Measurements from ENCODE around the gene UBA1.
"Not testable (repeated sequence)": the region's sequence is repeated elsewhere in the genome, so short reads cannot be mapped to it uniquely, and the experiment has no call there.

UBA1 gene

DNA sequence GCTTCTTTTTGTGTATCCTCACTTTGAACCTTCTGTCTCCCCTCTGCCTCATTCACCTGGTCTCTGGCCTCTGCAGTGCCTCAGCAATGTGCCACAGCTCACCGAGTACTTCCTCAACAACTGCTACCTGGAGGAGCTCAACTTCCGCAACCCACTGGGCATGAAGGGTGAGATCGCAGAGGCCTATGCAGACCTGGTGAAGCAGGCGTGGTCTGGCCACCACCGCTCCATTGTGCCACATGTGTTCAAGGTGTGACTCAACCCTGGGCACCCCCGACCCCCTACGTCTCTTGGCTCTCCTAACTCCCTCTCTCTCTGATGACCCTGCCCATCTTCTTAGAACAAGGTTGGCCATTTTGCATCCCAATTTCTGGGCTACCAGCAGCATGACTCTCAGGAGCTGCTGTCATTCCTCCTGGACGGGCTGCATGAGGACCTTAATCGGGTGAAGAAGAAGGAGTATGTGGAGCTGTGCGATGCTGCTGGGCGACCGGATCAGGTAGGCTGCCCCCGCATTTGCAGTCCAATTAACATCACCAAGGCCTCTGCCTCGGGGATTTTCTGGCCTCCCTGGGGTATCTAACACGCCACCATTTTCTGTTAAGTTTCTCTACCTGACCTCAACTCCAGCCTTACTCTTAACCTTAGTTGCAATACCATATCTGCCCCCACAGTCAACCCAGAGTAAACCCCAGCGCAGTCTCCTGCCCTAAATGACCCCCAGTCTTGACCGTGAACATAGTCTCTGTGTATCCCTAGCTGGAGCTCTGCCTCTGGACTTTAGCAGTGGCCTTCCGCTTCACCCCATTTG is 47.8 kb downstream of the UBA1 start:
- no peak for TF ChIP-seq POU2F2 (IDR thresholded peaks at IDR 0.05; ENCODE audit: low read depth, low read length)
- no peak for TF ChIP-seq TAF1 (IDR thresholded peaks at IDR 0.05; ENCODE audit: low read depth, low read length)
- no peak for TF ChIP-seq PAX5 (IDR thresholded peaks at IDR 0.05; ENCODE audit: insufficient read depth, low read length, severe bottlenecking)
- no peak for TF ChIP-seq SPI1 (IDR thresholded peaks at IDR 0.05; ENCODE audit: low read depth, low read length)
- no peak for TF ChIP-seq POLR2A (IDR thresholded peaks at IDR 0.05; ENCODE audit: low read depth, low read length)
- no peak for TF ChIP-seq POLR2AphosphoS5 (IDR thresholded peaks at IDR 0.05; ENCODE audit: low read depth, low read length)
- FAIRE-seq = no peak
- DNase-seq (ENCODE audit: insufficient read length, low spot score) = no peak

DNA sequence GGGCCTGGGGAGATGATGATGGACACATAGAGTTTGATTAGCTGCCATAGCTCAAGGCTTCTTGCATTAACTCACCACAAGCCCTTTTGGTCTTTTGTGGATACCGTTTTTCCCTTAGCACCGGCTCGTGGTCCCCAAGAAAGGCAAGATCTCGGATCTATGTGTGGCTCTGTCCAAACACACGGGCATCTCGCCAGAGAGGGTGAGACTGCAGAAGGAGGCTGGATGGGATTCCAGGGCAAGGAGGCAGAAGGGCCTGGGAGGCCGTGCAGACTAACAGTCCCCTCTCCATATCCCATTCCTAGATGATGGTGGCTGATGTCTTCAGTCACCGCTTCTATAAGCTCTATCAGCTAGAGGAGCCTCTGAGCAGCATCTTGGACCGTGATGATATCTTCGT is 48.7 kb downstream of the UBA1 start:
- DNase-seq (ENCODE audit: insufficient read length, low spot score) = no peak
- TF ChIP-seq SPI1 (IDR thresholded peaks at IDR 0.05; ENCODE audit: low read depth, low read length) (no peak), PAX5 (IDR thresholded peaks at IDR 0.05; ENCODE audit: insufficient read depth, low read length, severe bottlenecking) (no peak)
- no peak for FAIRE-seq

DNA sequence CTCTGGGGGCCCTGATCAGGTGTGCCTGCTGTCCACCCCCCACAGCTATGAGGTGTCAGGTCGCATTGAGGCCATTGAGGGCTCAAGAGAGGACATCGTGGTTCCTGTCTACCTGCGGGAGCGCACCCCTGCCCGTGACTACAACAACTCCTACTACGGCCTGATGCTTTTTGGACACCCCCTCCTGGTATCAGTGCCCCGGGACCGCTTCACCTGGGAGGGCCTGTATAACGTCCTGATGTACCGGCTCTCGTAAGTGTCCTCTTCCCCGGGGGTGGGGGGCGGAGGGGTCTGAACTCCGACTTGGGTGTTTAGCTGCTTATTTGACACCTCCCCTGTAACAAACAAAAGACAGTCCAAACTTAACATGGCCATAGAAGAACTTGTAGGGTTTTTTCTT is 49.7 kb downstream of the UBA1 start:
- DNase-seq (ENCODE audit: insufficient read length, low spot score) (no peak), FAIRE-seq (no peak)
- no peak for TF ChIP-seq PAX5 (IDR thresholded peaks at IDR 0.05; ENCODE audit: insufficient read depth, low read length, severe bottlenecking)
- no peak for TF ChIP-seq SPI1 (IDR thresholded peaks at IDR 0.05; ENCODE audit: low read depth, low read length)
- no peak for TF ChIP-seq TAF1 (IDR thresholded peaks at IDR 0.05; ENCODE audit: low read depth, low read length)
- no peak for TF ChIP-seq POU2F2 (IDR thresholded peaks at IDR 0.05; ENCODE audit: low read depth, low read length)
- no peak for TF ChIP-seq POLR2A (IDR thresholded peaks at IDR 0.05; ENCODE audit: low read depth, low read length)
- TF ChIP-seq POLR2AphosphoS5 (IDR thresholded peaks at IDR 0.05; ENCODE audit: low read depth, low read length) = no peak

DNA sequence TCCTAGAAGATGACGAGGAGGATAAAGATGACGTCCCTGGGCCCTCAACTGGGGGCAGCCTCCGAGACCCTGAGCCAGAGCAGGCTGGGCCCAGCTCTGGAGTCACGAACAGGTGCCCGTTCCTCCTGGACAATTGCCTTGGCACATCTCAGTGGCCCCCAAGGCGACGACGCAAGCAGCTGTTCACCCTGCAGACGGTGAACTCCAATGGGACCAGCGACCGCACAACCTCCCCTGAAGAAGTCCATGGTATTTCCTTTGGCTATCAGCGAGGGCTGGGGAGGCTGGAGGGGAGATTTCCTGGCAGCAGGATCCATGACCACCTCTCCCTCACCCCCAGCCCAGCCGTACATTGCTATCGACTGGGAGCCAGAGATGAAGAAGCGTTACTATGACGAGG is 51.0 kb downstream of the UBA1 start:
- FAIRE-seq = no peak
- TF ChIP-seq POLR2A (IDR thresholded peaks at IDR 0.05; ENCODE audit: low read depth, low read length) = no peak
- TF ChIP-seq TAF1 (IDR thresholded peaks at IDR 0.05; ENCODE audit: low read depth, low read length) = no peak
- TF ChIP-seq POU2F2 (IDR thresholded peaks at IDR 0.05; ENCODE audit: low read depth, low read length) = no peak
- no peak for TF ChIP-seq PAX5 (IDR thresholded peaks at IDR 0.05; ENCODE audit: insufficient read depth, low read length, severe bottlenecking)
- TF ChIP-seq POLR2AphosphoS5 (IDR thresholded peaks at IDR 0.05; ENCODE audit: low read depth, low read length) = no peak
- no peak for TF ChIP-seq SPI1 (IDR thresholded peaks at IDR 0.05; ENCODE audit: low read depth, low read length)
- no peak for DNase-seq (ENCODE audit: insufficient read length, low spot score)

DNA sequence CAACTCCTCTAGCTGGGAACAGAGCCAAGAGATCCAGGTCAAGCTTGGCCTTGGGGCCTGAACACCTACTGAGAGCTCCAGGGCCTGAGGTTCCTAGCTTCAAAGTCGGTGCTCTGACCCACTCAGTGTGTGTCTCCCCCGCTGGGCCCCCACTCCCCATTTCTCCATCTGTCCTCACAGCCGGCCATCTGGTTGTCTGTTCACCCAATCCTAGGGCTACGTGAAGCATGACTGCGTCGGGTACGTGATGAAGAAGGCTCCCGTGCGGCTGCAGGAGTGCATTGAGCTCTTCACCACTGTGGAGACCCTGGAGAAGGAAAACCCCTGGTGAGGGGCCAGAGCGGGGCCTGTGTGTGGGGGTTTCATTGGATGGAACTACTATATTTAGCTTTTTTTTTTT is 51.5 kb downstream of the UBA1 start:
- FAIRE-seq = no peak
- DNase-seq (ENCODE audit: insufficient read length, low spot score) = no peak
- TF ChIP-seq POLR2AphosphoS5 (IDR thresholded peaks at IDR 0.05; ENCODE audit: low read depth, low read length) (no peak), POLR2A (IDR thresholded peaks at IDR 0.05; ENCODE audit: low read depth, low read length) (no peak), SPI1 (IDR thresholded peaks at IDR 0.05; ENCODE audit: low read depth, low read length) (no peak), PAX5 (IDR thresholded peaks at IDR 0.05; ENCODE audit: insufficient read depth, low read length, severe bottlenecking) (no peak), TAF1 (IDR thresholded peaks at IDR 0.05; ENCODE audit: low read depth, low read length) (no peak), POU2F2 (IDR thresholded peaks at IDR 0.05; ENCODE audit: low read depth, low read length) (no peak)

DNA sequence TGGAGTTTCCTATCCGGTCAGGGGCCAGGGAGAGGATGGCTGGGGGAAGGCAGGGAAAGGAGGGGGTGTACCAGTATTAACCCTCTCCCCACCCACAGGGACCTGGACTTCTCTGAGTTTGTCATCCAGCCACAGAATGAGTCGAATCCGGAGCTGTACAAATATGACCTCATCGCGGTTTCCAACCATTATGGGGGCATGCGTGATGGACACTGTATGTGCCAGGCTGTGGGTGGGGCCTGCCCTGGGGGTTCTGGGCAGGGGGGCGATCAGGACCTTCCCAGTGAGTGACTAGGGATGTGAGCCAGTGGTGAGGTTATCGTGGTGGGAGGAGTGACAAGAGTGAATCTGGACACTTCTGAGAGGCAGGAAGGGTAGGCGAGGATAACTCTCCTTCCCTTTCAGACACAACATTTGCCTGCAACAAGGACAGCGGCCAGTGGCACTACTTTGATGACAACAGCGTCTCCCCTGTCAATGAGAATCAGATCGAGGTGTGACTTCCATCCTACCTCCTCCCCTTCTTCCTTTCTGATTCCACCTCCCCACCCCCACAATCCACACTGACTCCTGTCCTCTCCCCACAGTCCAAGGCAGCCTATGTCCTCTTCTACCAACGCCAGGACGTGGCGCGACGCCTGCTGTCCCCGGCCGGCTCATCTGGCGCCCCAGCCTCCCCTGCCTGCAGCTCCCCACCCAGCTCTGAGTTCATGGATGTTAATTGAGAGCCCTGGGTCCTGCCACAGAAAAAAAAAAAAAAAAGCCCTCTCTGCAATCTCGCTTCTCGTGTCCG is 53.8 kb downstream of the UBA1 start:
- TF ChIP-seq POLR2A (IDR thresholded peaks at IDR 0.05; ENCODE audit: low read depth, low read length) (no peak), TAF1 (IDR thresholded peaks at IDR 0.05; ENCODE audit: low read depth, low read length) (no peak), PAX5 (IDR thresholded peaks at IDR 0.05; ENCODE audit: insufficient read depth, low read length, severe bottlenecking) (no peak), POU2F2 (IDR thresholded peaks at IDR 0.05; ENCODE audit: low read depth, low read length) (no peak), SPI1 (IDR thresholded peaks at IDR 0.05; ENCODE audit: low read depth, low read length) (no peak)
- FAIRE-seq = no peak
- no peak for DNase-seq (ENCODE audit: insufficient read length, low spot score)

DNA sequence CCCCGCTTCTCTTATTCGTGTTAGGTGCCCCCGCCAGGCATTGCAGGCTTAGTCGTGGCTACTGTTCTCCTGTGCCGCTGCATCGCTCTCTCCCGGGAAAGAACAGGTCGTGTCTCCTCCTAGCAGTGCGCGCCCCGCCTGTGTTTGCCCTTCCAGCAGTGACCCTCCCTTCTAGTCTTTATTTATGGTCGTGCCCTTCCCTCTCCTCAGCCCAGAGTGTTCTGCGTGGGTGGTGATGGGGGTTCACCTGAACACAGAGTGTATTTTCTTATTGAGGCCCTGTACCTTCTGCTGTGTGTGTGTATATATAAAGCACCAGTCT is 54.3 kb downstream of the UBA1 start:
- DNase-seq (ENCODE audit: insufficient read length, low spot score) (no peak), FAIRE-seq (no peak)
- TF ChIP-seq POLR2AphosphoS5 (IDR thresholded peaks at IDR 0.05; ENCODE audit: low read depth, low read length) (no peak), SPI1 (IDR thresholded peaks at IDR 0.05; ENCODE audit: low read depth, low read length) (no peak)

DNA sequence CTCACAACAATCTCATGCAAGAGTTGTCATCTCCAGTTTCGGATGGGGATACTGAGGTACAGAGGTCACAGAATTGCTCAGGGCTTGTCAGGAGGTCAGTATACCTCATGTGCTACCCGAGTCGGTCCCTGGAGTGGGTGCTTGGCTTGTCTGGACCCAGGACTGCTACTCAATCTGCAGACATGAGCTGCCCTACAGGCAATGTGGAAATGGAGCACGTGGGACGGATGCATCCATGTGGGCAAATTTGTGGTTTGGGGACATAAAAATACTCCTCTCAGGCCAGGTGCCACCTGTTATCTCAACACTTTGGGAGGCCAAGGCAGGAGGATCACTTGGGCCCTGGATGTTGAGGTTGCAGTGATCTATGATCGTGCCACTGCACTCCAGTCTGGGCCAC is 54.9 kb downstream of the UBA1 start:
- DNase-seq (ENCODE audit: insufficient read length, low spot score) = no peak
- TF ChIP-seq POLR2AphosphoS5 (IDR thresholded peaks at IDR 0.05; ENCODE audit: low read depth, low read length) = no peak
- no peak for TF ChIP-seq POLR2A (IDR thresholded peaks at IDR 0.05; ENCODE audit: low read depth, low read length)
- no peak for TF ChIP-seq SPI1 (IDR thresholded peaks at IDR 0.05; ENCODE audit: low read depth, low read length)
- FAIRE-seq = no peak

DNA sequence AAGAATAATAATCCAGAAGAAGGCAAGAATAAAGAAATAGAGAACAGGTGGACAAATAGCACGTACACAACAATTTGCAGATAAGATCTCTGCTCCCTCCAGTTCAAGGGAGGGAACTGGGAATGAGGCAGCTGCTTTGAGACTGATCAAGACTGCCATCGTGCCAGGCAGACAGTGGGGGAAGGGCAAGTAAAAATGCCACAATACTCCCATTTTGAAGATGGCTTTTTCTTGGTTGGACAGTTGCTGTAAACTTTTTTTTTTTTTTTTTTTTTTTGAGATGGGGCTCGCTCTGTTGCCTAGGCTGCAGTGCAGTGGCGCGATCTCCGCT is 56.4 kb downstream of the UBA1 start:
- TF ChIP-seq POLR2A (IDR thresholded peaks at IDR 0.05; ENCODE audit: low read depth, low read length) = no peak
- no peak for TF ChIP-seq POLR2AphosphoS5 (IDR thresholded peaks at IDR 0.05; ENCODE audit: low read depth, low read length)
- no peak for TF ChIP-seq POU2F2 (IDR thresholded peaks at IDR 0.05; ENCODE audit: low read depth, low read length)
- TF ChIP-seq TAF1 (IDR thresholded peaks at IDR 0.05; ENCODE audit: low read depth, low read length) = no peak
- no peak for TF ChIP-seq SPI1 (IDR thresholded peaks at IDR 0.05; ENCODE audit: low read depth, low read length)
- no peak for TF ChIP-seq PAX5 (IDR thresholded peaks at IDR 0.05; ENCODE audit: insufficient read depth, low read length, severe bottlenecking)
- no peak for DNase-seq (ENCODE audit: insufficient read length, low spot score)
- FAIRE-seq = no peak

DNA sequence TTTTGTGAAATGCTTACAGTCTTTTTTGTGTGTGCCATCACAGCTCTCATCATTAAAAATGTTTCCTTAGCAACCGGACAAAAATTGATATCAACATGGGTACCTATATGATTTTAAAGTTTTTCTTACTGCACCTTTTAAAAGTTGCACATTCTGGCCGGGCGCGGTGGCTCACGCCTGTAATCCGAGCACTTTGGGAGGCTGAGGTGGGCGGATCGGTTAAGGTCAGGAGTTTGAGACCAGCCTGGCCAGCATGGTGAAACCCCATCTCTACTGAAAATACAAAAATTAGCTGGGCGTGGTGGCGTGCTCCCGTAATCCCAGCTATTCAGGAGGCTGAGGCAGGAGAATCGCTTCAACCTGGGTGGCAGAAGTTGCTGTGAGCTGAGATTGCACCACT is 64.0 kb downstream of the UBA1 start:
- not testable (repeated sequence) for FAIRE-seq; DNase-seq (ENCODE audit: insufficient read length, low spot score)
